Stimulated activated memory B cell treated with anti-CD40 and anti-IgM and Interleukin-4, amounts not matched to agents 10 μg/mL and 1 μg/mL and 100 μg/mL, for 72 hours (primary cell): ENCODE data around the gene NBDY.
"Not testable (repeated sequence)": the region's sequence is repeated elsewhere in the genome, so short reads cannot be mapped to it uniquely, and the experiment has no call there.

Experiments
- ATAC-seq: fragments of 150-1000 bp; cut with Tn5 transposase; 2 replicates; pipeline ENCODE4 v1.10.0; 2021
- H3K27ac Mint-ChIP-seq: one replicate; pipeline ENCODE4 v1.8.0; 2022; ENCODE audit warnings: mild to moderate bottlenecking, mixed read lengths
- H3K27me3 Mint-ChIP-seq: one replicate; pipeline ENCODE4 v1.8.0; 2022; ENCODE audit warnings: mixed read lengths
- H3K36me3 Mint-ChIP-seq: one replicate; pipeline ENCODE4 v1.8.0; 2022; ENCODE audit warnings: mixed read lengths
- H3K4me1 Mint-ChIP-seq: one replicate; pipeline ENCODE4 v1.8.0; 2022; ENCODE audit warnings: mixed read lengths
- H3K4me3 Mint-ChIP-seq: one replicate; pipeline ENCODE4 v1.8.0; 2022; ENCODE audit warnings: mild to moderate bottlenecking, moderate library complexity, mixed read lengths
- H3K9me3 Mint-ChIP-seq: one replicate; pipeline ENCODE4 v1.8.0; 2022; ENCODE audit warnings: mixed read lengths

NBDY gene

GRCh38 chrX:56760410-56761124 lies 31.5 kb downstream of the NBDY start:
- ATAC-seq, H3K36me3 Mint-ChIP-seq, H3K27me3 Mint-ChIP-seq, H3K9me3 Mint-ChIP-seq, H3K4me3 Mint-ChIP-seq: not testable (repeated sequence)
- Mint-ChIP-seq H3K4me1 (peaks cover 48% of the 10 kb centered on the region), H3K27ac (peak overlapping the region; percentile 93)

DNA sequence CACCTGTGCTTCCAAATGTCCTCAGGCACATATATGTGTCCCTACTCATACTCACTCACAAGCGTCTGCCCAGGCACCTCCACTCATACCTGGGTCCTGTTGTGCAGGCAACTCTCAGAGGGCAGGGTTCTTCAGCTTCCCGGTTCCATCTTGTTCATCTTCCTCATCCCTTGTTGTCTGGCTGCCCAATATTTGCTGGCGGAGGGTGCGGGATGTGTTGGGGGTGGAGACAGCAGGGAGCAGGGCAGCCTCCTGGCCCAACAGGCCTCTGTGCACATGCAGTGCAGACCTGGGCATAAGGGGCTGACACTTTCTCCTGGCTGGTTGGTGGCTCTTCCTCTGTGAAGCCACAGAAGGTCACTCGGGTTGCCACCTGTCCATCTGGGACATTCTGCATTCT lies 32.1 kb downstream of the NBDY start:
- Mint-ChIP-seq H3K4me3 (no peak overlapping the region), H3K36me3 (no peaks in the 10 kb centered on the region), H3K4me1 (peaks cover 54% of the 10 kb centered on the region), H3K9me3 (no peaks in the 10 kb centered on the region), H3K27ac (peak overlapping the region; percentile 93), H3K27me3 (no peaks in the 10 kb centered on the region)
- no peak for ATAC-seq

DNA sequence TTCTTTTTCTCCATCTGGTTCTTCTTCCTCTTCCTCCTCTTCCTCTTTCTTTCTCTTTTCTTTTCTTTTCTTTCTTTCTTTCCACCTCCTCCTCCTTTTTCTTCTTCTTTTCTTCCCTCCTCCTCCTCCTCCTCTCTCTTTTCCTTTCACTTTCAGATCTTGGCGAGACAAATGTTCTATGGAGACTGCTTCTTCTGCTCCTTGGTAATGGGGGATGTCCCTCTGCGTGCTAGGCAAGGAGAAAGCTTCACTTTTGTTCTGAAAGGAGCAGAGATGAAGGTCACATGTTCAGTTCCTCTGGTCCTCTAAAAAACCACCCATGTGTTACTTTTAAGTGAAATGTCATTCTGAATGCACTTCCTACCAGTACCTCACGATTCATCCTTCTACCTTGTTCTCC lies 33.2 kb downstream of the NBDY start:
- Mint-ChIP-seq H3K4me3 (peak overlapping the region; percentile 77), H3K27ac (peak overlapping the region; percentile 93), H3K27me3 (no peaks in the 10 kb centered on the region), H3K9me3 (no peaks in the 10 kb centered on the region), H3K36me3 (no peaks in the 10 kb centered on the region), H3K4me1 (peaks cover 59% of the 10 kb centered on the region)
- ATAC-seq: peak; percentile 60

GRCh38 chrX:56762707-56763555 lies 33.9 kb downstream of the NBDY start:
- no peaks in the 10 kb centered on the region for H3K36me3 Mint-ChIP-seq
- peak overlapping the region; percentile 77 for H3K4me3 Mint-ChIP-seq
- H3K27ac Mint-ChIP-seq: peak overlapping the region; percentile 93
- no peaks in the 10 kb centered on the region for H3K27me3 Mint-ChIP-seq
- H3K9me3 Mint-ChIP-seq: no peaks in the 10 kb centered on the region
- peak; percentile 2 for ATAC-seq
- H3K4me1 Mint-ChIP-seq: peaks cover 54% of the 10 kb centered on the region

GRCh38 chrX:56763556-56764152 lies 34.6 kb downstream of the NBDY start:
- Mint-ChIP-seq H3K27ac (peak overlapping the region; percentile 93), H3K4me1 (peaks cover 54% of the 10 kb centered on the region), H3K27me3 (no peaks in the 10 kb centered on the region), H3K4me3 (peak overlapping the region; percentile 74), H3K9me3 (no peaks in the 10 kb centered on the region), H3K36me3 (no peaks in the 10 kb centered on the region)
- peak; percentile 40 for ATAC-seq

DNA sequence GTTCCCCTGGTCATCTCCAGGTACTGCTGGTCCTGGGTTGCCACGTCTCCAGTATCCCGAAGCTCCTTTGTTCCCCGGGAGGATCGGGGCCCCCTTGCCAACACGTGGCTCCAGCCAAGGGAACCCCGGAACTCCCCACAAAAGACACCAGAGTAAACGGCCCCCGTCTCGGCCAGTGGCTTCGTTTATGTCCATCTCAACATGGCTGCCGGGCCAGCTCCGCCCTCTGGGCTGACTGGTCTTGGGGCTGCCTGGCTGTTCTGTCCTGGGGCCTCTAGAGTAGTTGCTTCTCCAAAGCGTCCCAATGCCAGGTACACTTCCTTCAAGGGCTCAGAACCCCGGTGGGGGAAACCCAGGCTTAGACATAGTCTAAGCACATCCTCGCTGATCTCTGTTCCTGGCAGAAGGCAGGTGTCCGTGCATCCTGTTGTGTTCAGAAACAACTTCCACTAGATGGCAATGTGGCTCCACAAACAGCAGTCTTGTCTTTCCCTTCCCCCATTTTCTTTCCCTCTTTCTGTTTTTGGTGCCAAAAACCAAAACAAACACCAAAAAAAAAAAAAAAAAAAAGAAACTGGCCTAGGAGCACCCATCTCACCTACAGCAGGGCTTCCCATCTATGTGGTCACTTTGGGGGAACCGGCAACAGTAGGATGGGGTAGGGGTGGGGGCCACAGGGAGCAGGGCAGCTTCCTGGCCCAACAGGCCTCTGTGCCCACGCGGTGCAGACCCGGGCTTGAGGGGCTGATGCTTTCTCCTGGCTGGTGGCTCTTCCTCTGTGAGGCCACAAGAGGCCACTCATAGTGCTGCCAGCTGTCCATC lies 35.3 kb downstream of the NBDY start:
- peak; percentile 84 for ATAC-seq
- H3K9me3 Mint-ChIP-seq: no peaks in the 10 kb centered on the region
- H3K4me3 Mint-ChIP-seq: peak overlapping the region; percentile 74
- H3K27ac Mint-ChIP-seq: peak overlapping the region; percentile 93
- no peaks in the 10 kb centered on the region for H3K36me3 Mint-ChIP-seq
- H3K27me3 Mint-ChIP-seq: no peaks in the 10 kb centered on the region
- peaks cover 54% of the 10 kb centered on the region for H3K4me1 Mint-ChIP-seq

DNA sequence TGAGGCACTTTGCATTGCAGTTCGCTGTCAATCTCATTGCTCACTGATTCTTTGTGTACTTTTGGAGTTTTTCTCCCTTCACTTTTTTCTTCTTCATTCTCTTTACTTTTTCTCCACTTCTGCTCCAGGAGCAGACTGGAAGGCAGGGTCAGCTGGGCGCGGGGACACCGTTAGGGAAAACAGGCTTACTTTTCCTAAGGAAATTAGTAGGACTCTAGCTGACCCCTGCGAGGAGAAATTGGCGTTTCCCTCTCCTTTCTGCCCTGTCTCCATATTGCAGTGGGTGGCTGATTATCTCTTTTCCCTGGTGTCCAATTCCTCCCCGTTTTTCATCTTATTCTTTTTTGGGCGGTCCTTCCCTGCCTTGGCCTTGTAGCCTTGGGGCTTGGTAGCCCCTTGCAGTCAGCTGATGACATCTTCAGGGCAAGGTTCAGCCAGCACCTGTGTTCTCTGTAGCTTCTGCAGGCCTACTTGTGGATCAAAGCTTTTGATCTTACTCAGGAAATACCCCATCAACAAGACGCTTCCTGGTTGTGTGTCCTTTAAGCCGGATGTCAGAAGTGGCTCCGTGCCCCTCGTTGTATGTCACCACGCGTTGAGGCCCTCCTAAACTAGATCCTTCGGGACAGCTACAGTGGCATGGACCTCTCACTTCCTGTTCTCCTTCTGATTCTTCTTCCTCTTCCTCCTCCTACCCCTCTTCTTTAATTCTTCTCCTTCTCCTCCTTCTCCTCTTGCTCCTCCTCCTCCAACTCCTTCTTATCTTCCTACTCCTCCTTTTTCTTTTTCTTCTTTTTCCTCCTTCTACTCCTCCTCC lies 36.1 kb downstream of the NBDY start:
- ATAC-seq: peak; percentile 59

DNA sequence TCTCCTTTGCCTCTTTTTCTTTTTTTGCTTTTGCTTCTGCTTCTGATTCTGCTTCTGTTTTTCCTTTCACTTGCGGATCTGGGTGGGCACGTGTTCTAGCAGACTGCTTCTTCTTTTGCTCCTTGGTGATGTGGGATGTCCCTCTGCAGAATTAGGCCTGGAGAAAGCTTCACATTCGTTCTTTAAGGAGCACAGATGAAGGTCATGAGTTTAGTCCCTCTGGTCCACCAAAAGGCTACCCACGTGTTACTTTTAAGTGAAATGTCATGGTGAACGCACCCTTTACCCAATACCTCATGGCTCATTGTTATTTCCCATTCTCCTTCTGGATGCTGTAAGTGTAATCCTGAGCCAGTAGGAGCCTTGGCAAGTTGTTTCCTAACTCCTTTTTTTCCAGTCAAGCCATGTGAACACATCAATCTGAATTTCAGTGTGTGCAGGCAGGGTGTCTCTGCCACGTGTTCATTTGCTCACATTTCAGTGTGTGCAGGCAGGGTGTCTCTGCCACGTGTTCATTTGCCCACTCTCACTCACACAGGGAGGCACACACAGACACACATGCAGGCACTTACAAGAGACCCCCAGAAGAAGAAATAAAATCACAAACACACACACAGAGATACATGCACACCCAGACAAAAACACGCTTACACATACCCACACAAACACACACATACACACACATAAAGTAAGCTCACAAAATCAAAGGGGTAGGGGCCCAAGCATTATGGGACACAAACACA lies 36.9 kb downstream of the NBDY start:
- no peaks in the 10 kb centered on the region for H3K36me3 Mint-ChIP-seq
- H3K27me3 Mint-ChIP-seq: no peaks in the 10 kb centered on the region
- H3K4me3 Mint-ChIP-seq: peak overlapping the region; percentile 59
- H3K27ac Mint-ChIP-seq: peak overlapping the region; percentile 93
- no peak for ATAC-seq
- peaks cover 54% of the 10 kb centered on the region for H3K4me1 Mint-ChIP-seq
- H3K9me3 Mint-ChIP-seq: no peaks in the 10 kb centered on the region

More for the DNA sequence above, 36.1 kb downstream of the NBDY start:
- no peaks in the 10 kb centered on the region for H3K9me3 Mint-ChIP-seq
- no peaks in the 10 kb centered on the region for H3K27me3 Mint-ChIP-seq
- no peaks in the 10 kb centered on the region for H3K36me3 Mint-ChIP-seq
- H3K27ac Mint-ChIP-seq: peak overlapping the region; percentile 93
- H3K4me1 Mint-ChIP-seq: peaks cover 54% of the 10 kb centered on the region
- peak overlapping the region; percentile 59 for H3K4me3 Mint-ChIP-seq

GRCh38 chrX:56766554-56767347 lies 37.7 kb downstream of the NBDY start:
- Mint-ChIP-seq H3K36me3 (no peaks in the 10 kb centered on the region), H3K4me1 (peaks cover 46% of the 10 kb centered on the region), H3K4me3 (no peak overlapping the region), H3K27ac (peak overlapping the region; percentile 93), H3K27me3 (no peaks in the 10 kb centered on the region), H3K9me3 (no peaks in the 10 kb centered on the region)
- no peak for ATAC-seq

- not testable (repeated sequence) for H3K9me3 Mint-ChIP-seq, H3K27ac Mint-ChIP-seq, ATAC-seq, H3K4me3 Mint-ChIP-seq, H3K36me3 Mint-ChIP-seq, H3K27me3 Mint-ChIP-seq
- H3K4me1 Mint-ChIP-seq: peaks cover 38% of the 10 kb centered on the region
These were observed 38.5 kb downstream of the NBDY start for GRCh38 chrX:56767348-56768119.

DNA sequence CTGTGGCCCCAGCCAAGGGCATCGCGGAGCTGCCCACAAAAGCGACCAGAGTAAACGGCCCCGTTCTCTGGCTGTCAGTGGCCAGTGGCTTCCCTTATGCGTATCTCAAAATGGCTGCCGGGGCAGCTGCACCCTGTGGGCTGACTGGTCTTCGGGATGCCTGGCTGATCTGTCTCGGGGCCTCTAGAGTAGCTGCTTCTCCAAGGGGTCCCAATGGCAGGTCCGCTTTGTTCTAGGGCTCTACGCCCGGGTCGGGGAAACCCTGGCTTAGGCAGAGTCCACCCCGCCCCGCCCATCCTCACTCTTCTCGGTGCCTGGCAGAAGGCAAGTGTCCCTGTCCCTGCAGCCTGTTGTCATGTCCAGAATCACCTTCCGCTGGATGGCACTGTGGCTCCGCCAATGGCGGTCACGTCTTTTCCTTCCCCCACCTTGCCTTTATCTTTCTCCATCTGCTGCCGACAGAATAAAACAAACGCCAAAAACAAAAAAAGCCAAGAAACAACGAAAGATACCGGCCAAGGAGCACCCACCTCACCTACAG lies 39.1 kb downstream of the NBDY start:
- not testable (repeated sequence) for H3K9me3 Mint-ChIP-seq, ATAC-seq, H3K27me3 Mint-ChIP-seq, H3K4me3 Mint-ChIP-seq, H3K36me3 Mint-ChIP-seq, H3K27ac Mint-ChIP-seq
- H3K4me1 Mint-ChIP-seq: peaks cover 32% of the 10 kb centered on the region

GRCh38 chrX:56772675-56773521 lies 43.9 kb downstream of the NBDY start:
- H3K27ac Mint-ChIP-seq, ATAC-seq, H3K36me3 Mint-ChIP-seq, H3K4me1 Mint-ChIP-seq, H3K4me3 Mint-ChIP-seq, H3K9me3 Mint-ChIP-seq, H3K27me3 Mint-ChIP-seq: not testable (repeated sequence)
